ENCODE measurements around the gene INPP5D. TPM values are rescaled to one million over a fixed set of nuclear protein-coding genes. Genes with fewer than 3 reads are reported as not detected.

The INPP5D gene
- total RNA-seq (2022; extraction: Qiagen RNA extraction) = 0.29 to 0.60 TPM (median 0.45 TPM) in 5 replicates

GRCh38 chr2:233059797-233060500 is at the start of gene INPP5D:
TSS of gene INPP5D (plus strand) at chr2:233060342. CDS start at chr2:233060479, 137 bp downstream.

GRCh38 chr2:233013027-233013461 is 47.1 kb upstream of the INPP5D start, which contains the start of gene NGEF:
TSS of gene NGEF (minus strand) at chr2:233013256. CDS start at chr2:232974890, 38,366 bp downstream.

GRCh38 chr2:233032551-233033320 is 27.4 kb upstream of the INPP5D start, which contains the start of gene NEU2:
TSS of gene NEU2 (plus strand) at chr2:233032672. CDS start at chr2:233032672, 0 bp downstream.

GRCh38 chr2:233251306-233252116 is 191.4 kb downstream of the INPP5D start, which contains the start of gene ATG16L1:
TSS of gene ATG16L1 (plus strand) at chr2:233251673. CDS start at chr2:233251828, 155 bp downstream.

Other genes starting within 250 kb of the INPP5D start
- gene SNORC, start 190.1 kb upstream of the INPP5D start, total RNA-seq (2022; extraction: Qiagen RNA extraction) = 4.8 to 13.5 TPM (median 9.7 TPM) in 5 replicates
- gene NGEF, start 47.1 kb upstream of the INPP5D start, total RNA-seq (2022; extraction: Qiagen RNA extraction) = 15.2 to 21.6 TPM (median 17.6 TPM) in 5 replicates
- gene NEU2, start 27.7 kb upstream of the INPP5D start, total RNA-seq (2022; extraction: Qiagen RNA extraction) = not detected in 5 replicates
- 44.4 to 50.7 TPM (median 47.4 TPM) in 5 replicates for gene ATG16L1, start 191.3 kb downstream of the INPP5D start, total RNA-seq (2022; extraction: Qiagen RNA extraction)
- not detected in 5 replicates for gene SAG, start 247.5 kb downstream of the INPP5D start, total RNA-seq (2022; extraction: Qiagen RNA extraction)

All from A549 treated with CORT108297 at 1 μM for 4 hours (cell line).